Measurements from ENCODE around the gene P2RX3. TPM values are rescaled to one million over a fixed set of nuclear protein-coding genes. Genes with fewer than 3 reads are reported as not detected.

P2RX3 gene
- total RNA-seq: not detected in 2 replicates

DNA sequence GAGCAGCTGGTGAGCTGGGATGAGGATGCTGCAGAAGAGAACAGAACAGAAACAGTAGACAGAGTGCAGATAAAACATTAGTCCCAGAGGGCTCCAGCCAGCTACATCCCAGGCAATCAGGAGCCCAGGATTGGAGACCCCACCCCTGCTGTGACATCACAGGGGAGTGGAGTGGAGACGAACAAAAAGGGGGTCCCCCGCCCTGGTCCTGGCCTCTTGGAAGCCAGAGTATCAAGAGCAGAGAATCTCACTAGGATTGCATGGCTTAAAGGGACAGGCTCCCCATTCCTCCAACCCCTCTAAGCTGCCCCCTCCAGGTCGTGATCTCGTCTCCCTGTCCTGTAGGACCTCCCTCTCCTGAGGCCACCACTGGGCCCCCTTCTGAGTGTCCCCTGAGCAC is at the start of gene P2RX3:
P2RX3 (plus strand) TSS at position 211 of the 400 bp plus-strand sequence. CDS start 199 bp downstream, outside the sequence.

DNA sequence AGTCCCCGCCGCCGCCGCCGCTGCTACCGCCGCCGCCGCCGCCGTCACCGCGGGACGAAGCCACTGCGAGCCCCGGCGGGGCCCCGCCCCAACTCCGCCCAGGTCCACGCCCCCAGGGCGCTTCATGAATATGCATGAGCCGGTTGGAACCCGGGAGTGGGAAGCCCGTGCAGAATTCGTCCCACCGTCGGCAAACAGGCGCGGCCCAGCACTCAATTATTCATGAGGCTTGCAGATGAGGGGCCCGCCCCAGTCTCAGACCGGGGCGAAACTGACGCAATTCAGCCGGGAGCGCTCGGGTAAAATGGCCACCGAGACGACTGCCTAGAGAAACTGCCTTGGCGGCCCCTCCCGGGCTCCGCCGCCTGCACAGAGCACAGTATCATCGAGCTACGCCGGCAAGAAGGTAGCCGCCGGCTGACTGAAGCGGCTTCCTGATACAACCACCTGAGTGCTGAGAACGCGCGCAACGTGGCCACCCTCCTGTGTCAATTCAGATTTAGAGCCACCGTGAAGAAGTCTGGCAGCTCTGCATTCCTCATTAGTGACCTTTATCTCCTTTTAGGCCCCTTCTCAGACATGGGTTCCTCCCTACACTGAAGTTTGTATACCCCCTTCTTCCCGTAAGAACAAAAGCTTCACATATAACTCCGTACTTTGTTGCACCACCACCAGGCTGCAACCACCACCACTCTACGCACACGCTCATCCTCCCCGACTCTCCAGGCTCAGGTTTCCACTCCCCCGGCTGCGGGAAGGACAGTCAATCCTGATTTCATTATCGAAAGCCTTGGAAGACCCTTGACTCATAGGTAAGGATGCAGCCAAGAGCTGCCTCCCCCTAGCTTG is 13.0 kb upstream of the P2RX3 start, which contains the start of gene TNKS1BP1:
TNKS1BP1 (minus strand) TSS at position 67 of the 849 bp plus-strand sequence. CDS start 3,067 bp downstream, outside the sequence.

DNA sequence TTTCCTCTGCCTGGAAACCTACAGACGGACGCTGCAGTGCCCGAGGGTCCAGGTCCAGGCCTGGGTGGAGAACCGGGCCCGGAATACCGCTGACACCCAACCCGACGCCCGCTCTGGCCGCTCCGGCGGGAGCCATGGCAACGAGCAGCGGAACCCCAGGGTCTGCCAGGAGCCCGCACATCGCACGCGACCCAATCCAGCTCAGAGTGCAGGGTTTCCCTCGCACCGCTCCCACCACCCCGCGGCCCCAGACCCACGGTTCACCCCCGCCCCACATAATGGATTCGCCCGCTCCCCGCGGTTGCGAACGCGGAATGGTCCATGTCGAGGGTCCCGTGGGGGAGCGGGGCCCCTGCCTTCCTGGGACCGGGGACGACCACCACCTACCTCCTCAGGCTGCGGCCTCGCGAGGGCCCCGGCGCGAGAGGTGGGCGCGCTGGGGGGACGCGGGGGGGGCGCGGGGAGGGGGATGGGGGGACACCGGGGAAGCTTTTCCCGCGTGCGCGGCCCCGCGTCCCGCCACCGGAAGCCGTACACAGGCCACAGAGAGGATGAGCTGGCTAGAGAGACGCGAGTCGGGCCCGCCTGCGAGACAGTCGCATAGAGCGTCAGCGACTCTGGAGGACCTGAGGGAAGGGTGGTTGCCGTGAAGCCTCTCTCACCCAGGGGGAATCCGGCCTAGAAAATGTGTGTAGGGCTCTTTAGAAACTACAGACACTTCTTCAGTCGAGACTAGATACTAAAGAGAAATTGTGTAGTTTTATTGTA is 2.6 kb upstream of the P2RX3 start, which contains the start of gene SSRP1:
SSRP1 (minus strand) TSS at position 550 of the 768 bp plus-strand sequence. CDS start 771 bp downstream, outside the sequence.

DNA sequence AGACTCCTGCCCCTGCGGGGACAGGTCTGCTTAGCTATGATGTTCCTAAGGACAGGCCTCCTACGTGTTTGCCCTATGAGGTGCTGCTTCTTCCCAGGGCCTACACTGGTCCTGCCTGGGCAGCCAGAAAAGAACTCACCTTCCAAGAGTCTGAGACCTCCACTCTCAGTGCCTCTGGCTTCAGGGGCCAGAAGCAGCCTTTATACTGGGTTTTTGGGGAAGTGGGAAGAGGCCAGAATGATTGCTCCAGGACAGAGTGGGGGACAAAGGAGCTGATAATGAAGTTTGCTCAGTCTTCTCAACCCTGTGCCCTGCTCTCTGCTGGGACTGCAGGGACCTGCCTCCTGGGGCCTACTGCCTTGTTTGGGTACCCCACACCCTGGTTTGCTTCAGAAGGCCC is 42.8 kb downstream of the P2RX3 start, which contains the start of gene PRG3:
PRG3 (minus strand) TSS at position 176 of the 400 bp plus-strand sequence. CDS start 442 bp downstream, outside the sequence.

DNA sequence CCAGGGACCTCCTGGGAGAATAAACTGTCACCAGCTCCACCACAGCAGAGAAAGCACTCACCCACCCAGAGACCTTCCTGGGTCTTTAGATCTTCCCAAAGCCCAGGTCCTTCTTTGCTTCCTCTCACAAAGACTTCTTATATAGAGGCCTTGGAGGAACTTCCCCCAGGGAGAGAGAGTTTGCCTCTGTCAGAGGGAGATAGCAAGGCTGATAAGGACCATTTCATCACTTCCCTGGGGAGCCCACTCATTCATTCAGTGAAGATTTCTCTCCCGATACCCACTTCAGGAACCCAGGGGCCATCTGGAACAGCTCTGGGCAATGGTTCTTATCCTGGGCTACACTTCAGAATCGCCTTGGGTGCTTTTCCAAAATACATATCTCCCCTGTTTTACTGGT is 52.4 kb downstream of the P2RX3 start, which contains the start of gene PRG2:
PRG2 (minus strand) TSS at position 116 of the 400 bp plus-strand sequence. CDS start 706 bp downstream, outside the sequence.

Other genes starting within 250 kb of the P2RX3 start
- not detected in 2 replicates for gene LRRC55, start 156.4 kb upstream of the P2RX3 start, total RNA-seq
- gene APLNR, start 101.1 kb upstream of the P2RX3 start, total RNA-seq: 0.24 and 0.65 TPM in 2 replicates
- gene TNKS1BP1, start 13.4 kb upstream of the P2RX3 start, total RNA-seq: 89.3 and 101 TPM in 2 replicates
- gene SSRP1, start 2.5 kb upstream of the P2RX3 start, total RNA-seq: 91.8 and 119 TPM in 2 replicates
- not detected in 2 replicates for gene PRG3, start 42.8 kb downstream of the P2RX3 start, total RNA-seq
- gene PRG2, start 52.3 kb downstream of the P2RX3 start, total RNA-seq: not detected in 2 replicates
- 54.6 and 115 TPM in 2 replicates for gene SLC43A3, start 88.8 kb downstream of the P2RX3 start, total RNA-seq
- gene RTN4RL2, start 122.2 kb downstream of the P2RX3 start, total RNA-seq: 0.91 and 4.5 TPM in 2 replicates
- gene SLC43A1, start 177.3 kb downstream of the P2RX3 start, total RNA-seq: 17.3 and 21.9 TPM in 2 replicates
- gene TIMM10, start 192.4 kb downstream of the P2RX3 start, total RNA-seq: 14.7 and 44.3 TPM in 2 replicates
- not detected in 2 replicates for gene SMTNL1, start 199.2 kb downstream of the P2RX3 start, total RNA-seq
- 41.2 and 79.9 TPM in 2 replicates for gene UBE2L6, start 229.3 kb downstream of the P2RX3 start, total RNA-seq